Hindlimb muscle (tissue), 1 donor: ENCODE data around the gene GSTCD. TPM values are rescaled to one million over a fixed set of nuclear protein-coding genes. Genes with fewer than 3 reads are reported as not detected.
"Not testable (repeated sequence)": the region's sequence is repeated elsewhere in the genome, so short reads cannot be mapped to it uniquely, and the experiment has no call there.

Experiments used
- DNase-seq: peaks from one replicate; pipeline ENCODE4 v3.0.0-alpha.2; 2013
- polyA plus RNA-seq: library from polyadenylated mRNA; unstranded; fragments of 120-200 nt; gene quantifications from one replicate; pipeline ENCODE4 v1.2.1, GENCODE V29; 2013; ENCODE audit not compliant: insufficient read length

The GSTCD gene
- polyA plus RNA-seq, 1 donor, result 7.5 TPM

- no peak for DNase-seq
These were observed 10.6 kb downstream of the GSTCD start for GRCh38 chr4:105719204-105719603.

- DNase-seq, result no peak
These were observed 17.0 kb downstream of the GSTCD start for GRCh38 chr4:105725623-105726022.

- not testable (repeated sequence) for DNase-seq
These were observed 21.3 kb downstream of the GSTCD start for GRCh38 chr4:105729895-105730294.

- DNase-seq, result not testable (repeated sequence)
These were observed 26.6 kb downstream of the GSTCD start for GRCh38 chr4:105735217-105735616.

- no peak for DNase-seq
These were observed 33.0 kb downstream of the GSTCD start for GRCh38 chr4:105741548-105741947.

DNA sequence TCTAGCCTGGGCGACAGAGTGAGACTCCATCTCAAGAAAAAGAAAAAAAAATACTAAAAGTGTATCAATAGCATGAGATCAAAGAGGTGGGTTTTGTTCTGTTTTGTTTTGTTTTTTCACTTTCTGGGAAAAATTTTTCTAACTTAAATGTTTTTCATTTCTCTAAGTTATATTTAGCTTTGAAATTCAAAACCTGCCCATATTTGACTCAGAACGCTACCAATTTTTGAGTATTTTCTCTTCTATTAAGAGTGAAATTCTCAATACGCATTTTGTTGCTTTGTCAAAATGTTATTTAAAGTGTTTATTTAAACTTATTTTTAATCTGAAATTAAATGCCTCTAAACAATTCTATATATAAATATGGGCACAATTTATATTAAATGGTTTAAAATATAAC is 39.6 kb downstream of the GSTCD start:
- DNase-seq, result no peak

DNA sequence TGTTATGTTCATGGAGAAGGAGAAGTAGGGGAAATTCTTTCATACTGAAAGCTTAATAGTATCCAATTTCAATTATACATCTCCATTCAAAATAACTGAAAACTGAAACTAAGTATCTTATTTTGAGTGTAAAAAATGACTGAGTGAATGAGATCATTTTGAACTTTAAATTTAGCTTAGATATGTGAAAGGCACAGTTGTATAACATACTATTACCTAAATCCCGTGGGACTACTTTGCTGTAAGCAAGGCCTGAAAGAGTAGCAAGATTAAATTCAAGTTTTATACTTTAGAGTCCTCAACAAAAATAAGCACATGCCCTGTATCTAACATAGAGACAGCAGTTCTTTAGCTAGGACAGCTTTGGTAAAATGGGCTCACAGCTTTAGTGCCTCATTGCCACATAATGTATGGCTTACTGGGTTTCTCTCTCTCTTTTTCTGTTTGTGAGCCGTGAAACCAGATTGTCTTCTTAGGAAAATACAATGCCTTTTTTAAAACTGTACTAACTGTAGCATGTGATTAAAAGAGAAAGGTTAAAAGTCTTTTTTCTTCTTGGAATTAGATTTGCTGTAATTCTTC is 43.2 kb downstream of the GSTCD start:
- no peak for DNase-seq

GRCh38 chr4:105753361-105753760 is 44.8 kb downstream of the GSTCD start:
- no peak for DNase-seq

DNA sequence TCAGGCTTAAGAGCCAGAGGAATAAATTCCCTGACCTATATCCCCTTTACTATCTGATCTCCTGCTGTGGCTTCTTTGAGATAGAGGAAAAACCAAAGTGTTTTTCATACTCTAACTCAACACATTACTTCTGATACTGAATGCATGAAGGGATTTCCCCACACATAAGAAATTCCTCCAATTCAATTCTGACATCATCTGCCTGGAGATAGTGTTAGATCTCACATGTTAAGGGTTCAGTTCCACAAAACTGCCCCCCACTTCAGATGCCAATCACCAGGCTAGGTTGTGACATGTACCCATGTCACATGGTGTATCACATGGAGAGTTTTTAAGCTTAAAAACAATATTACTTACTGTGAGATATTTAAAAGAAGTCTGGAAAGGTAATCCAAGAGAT is 46.8 kb downstream of the GSTCD start:
- no peak for DNase-seq

- no peak for DNase-seq
These were observed 50.4 kb downstream of the GSTCD start for GRCh38 chr4:105758958-105759357.

DNA sequence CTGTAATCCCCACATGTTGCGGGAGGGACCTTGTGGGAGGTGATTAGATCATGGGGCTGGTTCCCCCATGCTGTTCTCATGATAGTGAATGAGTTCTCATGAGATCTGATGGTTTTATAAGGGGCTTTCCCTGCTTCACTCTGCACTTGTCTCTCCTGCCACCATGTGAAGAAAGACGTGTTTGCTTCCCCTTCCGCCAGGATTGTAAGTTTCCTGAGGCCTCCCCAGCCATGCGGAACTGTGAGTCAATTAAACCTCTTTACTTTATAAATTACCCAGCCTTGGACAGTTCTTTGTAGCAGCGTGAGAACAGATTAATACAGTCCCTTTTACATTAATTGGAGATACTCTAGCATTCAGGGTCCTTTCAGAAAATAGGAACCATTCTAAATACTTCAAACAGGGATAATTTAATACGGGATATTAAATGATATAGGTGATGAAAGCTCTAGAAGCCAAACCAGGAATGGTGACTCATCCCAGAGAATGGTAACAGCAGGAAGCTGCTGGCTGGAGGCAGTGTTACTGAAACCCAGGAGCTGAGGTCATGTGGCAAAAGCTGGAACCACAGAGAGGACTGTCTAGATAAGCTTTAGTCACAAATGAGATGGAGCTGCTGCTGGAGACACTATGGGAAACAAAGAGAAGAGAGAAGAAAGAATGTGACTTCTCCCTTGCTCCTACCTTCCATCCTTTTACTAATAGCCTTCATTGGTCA is 57.3 kb downstream of the GSTCD start:
- DNase-seq, result no peak

DNA sequence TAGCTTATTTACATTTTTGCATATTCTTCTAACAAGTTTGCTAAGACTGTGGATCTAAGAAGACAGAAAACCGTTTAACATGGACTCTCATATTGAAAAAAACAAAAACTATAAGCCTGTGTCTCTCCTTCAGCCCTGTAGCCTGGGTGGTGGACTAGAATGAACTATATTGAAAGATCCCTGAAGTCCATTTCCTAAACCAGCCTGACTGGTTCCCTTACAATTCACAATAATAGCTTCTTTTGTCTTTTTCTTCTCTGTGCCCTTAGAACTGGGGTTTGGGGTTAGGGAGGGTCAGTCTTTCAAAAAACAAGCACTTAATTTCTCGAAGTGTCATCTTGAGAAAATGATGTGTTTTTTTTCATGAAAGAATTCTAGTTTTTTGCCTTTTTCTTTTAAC is 59.0 kb downstream of the GSTCD start:
- DNase-seq, result no peak

GRCh38 chr4:105770524-105770923 is 61.9 kb downstream of the GSTCD start:
- DNase-seq, result not testable (repeated sequence)

GRCh38 chr4:105772065-105772464 is 63.5 kb downstream of the GSTCD start:
- DNase-seq, result not testable (repeated sequence)

DNA sequence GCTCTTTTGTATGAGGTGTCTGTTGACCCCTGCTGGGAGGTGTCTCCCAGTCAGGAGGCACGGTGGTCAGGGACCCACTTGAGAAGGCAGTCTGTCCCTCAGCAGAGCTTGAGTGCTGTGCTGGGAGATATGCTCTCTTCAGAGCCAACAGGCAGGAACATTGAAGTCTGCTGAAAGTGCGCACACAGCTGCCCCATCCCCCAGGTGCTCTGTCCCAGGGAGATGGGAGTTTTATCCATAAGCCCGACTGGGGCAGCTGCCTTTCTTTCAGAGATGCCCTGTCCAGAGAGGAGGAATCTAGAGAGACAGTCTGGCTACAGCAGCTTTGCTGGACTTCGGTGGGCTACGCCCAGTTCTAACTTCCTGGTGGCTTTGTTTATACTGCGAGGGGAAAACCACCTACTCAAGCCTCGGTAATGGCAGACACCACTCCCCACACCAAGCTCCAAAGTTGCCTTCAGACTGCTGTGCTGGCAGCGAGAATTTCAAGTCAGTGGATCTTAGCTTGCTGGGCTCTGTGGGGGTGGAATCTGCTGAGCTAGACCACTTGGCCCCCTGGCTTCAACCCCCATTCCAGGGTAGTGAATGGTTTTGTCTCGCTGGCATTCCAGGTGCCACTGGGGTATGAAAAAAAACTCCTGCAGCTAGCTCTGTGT is 67.3 kb downstream of the GSTCD start:
- not testable (repeated sequence) for DNase-seq

- no peak for DNase-seq
These were observed 71.6 kb downstream of the GSTCD start for GRCh38 chr4:105780176-105780575.

DNA sequence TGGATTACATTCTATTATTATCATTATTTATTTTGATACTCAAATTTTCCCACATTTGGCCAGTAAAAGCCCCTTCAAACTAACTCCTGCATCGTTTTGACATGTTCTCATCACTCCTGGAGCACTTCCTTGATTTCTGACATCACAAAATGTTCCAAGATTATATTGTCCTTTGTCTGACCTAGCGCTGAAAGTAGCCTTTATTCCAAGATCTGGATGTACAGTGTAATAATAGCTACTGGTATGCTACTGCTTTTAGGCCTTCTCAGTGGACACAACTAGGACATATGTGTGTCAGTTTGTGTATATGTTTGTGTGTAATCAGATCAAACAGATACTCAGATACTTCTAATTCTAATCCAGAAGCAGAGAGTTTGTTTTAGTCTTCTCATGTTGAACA is 76.2 kb downstream of the GSTCD start:
- DNase-seq, result no peak

DNA sequence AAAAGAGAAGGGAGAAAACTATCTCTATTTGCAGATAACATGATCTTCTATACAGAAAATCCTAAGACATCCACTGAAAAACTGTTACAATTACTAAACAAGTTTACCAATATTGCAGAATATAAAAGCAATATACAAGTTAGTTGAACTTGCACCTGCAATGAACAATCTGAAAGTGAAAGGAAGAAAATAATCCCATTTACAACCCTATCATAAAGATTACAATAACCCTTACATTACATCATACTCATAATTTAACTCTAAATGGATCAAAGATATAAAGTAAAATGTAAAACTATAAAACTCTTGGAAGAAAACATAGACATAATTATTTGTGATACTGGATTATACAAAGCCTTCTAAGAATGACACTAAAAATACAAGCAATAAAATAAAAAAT is 77.2 kb downstream of the GSTCD start:
- DNase-seq, result no peak

DNA sequence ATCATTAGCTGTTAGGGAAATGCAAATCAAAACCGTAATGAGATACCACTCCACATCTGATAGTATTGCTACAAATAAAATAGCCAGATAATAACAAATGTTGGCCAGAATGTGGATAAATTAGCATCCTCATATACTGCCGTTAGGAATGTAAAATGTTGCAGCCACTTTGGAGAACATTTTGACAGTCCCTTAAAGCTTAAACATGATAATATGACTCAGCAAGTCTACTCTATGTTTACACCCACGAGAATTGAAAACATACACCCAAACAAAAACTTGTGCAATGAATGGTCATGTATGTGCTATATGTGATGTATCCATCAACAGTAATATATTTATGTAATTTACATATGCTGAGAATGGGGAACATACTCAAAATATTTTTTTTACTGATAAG is 78.2 kb downstream of the GSTCD start:
- DNase-seq, result no peak

- no peak for DNase-seq
These were observed 88.6 kb downstream of the GSTCD start for GRCh38 chr4:105797225-105797624.

DNA sequence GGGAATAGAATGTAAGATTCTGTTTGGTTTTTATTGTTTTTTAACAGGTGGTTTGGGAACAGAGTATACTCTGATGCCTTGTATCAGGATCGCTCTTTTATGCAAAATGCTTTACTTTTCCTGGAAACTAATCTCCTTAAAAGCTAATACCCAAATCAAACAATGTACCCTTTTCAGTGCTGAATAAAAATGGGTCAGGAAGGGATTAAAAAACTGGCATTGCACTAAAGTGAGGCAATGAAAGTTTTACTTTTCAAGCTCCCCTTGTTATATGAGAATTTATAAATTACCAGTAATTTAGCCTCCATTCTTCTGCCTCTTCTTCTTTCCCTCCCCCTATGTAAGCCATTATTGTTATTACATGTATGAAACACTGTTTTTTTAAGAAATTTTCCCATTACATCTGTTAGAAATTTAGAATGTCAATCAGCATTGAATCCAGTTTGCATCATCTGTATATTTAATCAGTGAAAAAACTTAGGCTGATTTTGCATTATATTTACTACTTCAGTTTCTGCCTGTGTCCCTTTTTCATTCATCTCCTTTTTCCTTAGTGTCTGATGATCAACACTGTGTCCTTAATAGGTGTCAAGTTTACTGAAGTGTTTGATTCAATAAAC is 97.0 kb downstream of the GSTCD start:
- no peak for DNase-seq

- no peak for DNase-seq
These were observed 98.9 kb downstream of the GSTCD start for GRCh38 chr4:105807496-105807895.

DNA sequence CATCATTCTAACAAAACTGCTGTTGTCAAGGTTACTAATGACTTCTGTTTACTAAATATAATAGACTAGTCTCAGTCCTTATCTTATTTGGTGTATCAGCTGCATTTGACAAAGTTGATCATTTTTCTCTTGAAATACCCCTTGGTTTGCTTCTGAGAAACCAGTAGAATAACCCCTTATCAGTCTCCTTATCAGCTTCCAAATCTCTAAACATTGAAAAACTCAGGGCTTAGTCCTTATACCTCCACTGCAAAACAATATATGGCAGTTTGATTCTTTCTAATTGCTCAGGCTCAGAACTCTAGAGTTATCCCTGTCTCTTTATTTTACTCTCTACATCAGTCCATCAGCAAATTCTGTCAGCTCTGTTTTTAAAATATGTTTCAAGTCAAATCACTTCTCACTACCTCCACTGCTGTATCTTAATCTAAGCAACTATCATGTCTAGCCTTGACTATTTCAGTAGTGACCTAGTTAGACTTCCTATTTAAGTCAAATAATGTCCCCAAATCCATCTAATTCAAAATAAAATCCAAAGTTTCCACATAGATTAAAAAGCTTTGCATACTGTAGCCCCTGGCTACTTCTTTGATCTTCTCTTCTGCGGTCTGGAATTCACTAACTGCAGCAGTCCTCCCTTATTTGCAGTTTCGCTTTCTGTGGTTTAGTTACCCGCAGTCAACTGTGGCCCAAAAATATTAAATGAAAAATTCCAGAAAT is 99.6 kb downstream of the GSTCD start:
- DNase-seq, result no peak
